ENCODE data around the gene GLIS1.

DNA sequence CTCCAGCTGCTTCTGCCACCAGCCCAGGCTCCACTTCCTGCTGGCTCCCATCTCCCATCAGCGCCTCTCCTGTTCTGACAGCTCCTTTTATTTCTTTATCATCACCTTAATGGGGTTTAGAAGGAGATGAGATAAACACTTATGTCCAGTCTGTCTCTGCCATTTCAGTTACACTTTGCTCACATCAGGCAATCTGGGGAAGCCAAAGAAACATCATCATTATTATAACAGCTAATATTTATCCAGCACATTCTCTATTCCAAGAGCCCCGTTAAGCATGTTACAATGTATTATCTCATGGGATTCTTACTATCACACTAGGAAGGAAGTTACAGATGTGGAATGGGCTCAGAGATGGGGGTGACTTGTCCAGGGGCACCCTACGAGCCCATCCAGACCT is 248.6 kb downstream of the GLIS1 start:
- TF ChIP-seq, protein P1, sequence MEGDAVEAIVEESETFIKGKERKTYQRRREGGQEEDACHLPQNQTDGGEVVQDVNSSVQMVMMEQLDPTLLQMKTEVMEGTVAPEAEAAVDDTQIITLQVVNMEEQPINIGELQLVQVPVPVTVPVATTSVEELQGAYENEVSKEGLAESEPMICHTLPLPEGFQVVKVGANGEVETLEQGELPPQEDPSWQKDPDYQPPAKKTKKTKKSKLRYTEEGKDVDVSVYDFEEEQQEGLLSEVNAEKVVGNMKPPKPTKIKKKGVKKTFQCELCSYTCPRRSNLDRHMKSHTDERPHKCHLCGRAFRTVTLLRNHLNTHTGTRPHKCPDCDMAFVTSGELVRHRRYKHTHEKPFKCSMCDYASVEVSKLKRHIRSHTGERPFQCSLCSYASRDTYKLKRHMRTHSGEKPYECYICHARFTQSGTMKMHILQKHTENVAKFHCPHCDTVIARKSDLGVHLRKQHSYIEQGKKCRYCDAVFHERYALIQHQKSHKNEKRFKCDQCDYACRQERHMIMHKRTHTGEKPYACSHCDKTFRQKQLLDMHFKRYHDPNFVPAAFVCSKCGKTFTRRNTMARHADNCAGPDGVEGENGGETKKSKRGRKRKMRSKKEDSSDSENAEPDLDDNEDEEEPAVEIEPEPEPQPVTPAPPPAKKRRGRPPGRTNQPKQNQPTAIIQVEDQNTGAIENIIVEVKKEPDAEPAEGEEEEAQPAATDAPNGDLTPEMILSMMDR (conservative IDR thresholded peaks at IDR 0.05; ENCODE audit: low read length): no peak
- no peak for TF ChIP-seq EZH2phosphoT487 (IDR thresholded peaks at IDR 0.05; ENCODE audit: borderline replicate concordance)
